ENCODE results near the gene SCAPER.
A peak's percentile ranks its signal among the peaks of the same experiment; 100 is the strongest.

SCAPER gene, protein sequence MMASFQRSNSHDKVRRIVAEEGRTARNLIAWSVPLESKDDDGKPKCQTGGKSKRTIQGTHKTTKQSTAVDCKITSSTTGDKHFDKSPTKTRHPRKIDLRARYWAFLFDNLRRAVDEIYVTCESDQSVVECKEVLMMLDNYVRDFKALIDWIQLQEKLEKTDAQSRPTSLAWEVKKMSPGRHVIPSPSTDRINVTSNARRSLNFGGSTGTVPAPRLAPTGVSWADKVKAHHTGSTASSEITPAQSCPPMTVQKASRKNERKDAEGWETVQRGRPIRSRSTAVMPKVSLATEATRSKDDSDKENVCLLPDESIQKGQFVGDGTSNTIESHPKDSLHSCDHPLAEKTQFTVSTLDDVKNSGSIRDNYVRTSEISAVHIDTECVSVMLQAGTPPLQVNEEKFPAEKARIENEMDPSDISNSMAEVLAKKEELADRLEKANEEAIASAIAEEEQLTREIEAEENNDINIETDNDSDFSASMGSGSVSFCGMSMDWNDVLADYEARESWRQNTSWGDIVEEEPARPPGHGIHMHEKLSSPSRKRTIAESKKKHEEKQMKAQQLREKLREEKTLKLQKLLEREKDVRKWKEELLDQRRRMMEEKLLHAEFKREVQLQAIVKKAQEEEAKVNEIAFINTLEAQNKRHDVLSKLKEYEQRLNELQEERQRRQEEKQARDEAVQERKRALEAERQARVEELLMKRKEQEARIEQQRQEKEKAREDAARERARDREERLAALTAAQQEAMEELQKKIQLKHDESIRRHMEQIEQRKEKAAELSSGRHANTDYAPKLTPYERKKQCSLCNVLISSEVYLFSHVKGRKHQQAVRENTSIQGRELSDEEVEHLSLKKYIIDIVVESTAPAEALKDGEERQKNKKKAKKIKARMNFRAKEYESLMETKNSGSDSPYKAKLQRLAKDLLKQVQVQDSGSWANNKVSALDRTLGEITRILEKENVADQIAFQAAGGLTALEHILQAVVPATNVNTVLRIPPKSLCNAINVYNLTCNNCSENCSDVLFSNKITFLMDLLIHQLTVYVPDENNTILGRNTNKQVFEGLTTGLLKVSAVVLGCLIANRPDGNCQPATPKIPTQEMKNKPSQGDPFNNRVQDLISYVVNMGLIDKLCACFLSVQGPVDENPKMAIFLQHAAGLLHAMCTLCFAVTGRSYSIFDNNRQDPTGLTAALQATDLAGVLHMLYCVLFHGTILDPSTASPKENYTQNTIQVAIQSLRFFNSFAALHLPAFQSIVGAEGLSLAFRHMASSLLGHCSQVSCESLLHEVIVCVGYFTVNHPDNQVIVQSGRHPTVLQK (N-terminal part only)

DNA sequence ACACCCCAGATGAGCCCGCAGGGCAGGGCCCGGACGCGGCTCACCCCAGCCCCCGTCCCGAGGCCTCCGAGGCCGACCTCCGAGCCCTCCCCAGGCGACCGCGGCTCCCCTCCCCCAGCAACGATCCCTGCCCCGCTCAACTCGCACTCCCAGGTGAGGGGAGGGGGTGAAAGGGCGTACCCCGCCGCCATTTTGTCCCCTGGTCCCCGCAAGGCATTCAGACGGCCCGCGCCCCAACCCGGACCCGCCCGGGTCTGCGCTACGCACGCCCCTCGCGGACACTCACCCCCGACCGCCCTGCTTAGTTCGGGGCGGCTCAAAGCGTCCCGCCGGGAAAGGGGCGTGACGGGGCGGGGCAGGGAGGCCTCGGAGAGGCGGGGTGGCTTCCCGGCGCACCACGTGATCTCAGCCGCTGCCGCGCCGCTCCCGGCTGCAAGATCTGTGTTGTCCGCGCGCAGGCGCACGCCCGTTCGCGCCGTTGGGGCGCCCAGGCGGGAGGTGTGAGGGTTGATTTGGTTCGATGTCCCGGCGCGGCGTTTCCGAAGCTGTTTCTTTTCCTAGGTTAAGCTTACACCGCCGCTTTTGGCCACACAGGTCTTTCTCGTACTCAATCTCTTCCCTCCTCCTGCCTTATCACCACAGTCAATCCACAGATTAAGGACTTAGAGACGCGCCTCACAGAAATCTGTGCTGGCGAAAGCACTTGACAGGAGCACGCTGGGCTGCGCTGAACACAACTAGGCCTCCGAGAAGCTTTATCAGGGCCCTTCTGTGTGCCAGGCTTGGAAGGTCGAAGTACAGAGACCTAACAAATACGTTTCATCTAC, at the start of gene SCAPER:
Gene SCAPER, minus strand, starts transcription at position 328 of the 827 bp plus-strand sequence. CDS start 21,523 bp downstream, outside the sequence.
- peak; percentile 80 to 98 (median 98) for DNase-seq

DNA sequence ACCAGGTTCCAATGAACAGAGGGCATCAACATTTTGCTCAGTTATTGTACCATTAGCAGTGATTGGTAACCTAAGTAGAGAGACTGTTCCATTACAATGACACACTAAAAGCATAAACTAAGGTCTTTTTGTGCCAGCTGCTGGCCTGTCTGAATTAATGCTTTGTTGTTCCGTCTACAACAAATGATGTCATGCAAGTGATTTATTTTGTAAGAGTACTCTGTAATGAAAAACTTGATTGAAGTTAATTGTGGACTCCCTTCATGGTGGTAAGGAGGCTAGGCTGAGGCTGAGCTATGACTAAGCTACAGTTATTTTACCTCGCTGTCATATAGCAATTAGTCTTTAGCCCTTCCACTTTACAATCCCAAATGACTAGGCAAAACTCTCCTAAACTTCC, 49.6 kb upstream of the SCAPER start:
- DNase-seq = peak in 1 of 3 experiments; percentile 27

DNA sequence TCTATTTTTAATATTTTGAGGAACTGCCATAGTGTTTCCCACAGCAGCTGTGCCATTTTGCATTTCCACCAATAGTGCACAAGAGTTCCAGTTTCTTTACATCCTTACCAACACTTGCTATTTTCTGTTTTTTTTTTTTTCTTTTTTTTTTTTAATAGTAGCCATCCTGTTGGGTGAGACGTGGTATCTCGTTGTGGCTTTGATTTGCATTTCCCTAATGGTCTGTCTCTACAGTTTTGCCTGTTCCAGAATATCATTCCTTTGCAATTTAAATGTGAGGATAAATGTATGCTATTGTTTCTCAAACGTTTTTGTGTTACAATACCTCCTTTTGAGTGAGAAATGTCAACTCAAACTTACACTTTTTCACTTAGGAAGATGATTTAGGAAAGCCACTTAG, 48.8 kb upstream of the SCAPER start:
- DNase-seq = no peak

DNA sequence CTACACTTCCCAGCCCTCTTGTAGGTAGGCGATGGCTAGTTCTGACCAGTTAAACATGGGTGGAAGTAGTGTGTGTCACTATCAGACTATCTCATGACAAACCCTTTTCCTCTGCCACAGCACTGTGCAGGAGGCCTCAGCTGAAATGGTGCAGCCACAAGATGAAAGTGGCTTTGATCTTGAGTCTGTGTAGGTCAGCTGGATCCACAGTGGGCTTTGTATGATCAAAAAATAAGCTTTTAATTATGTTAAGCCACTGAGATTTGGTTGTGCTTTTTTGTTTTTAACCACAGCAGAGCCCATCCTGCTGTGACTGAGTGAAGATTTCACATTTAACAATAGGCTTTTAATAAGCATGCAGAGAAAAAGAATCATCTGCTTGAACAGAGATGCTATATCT, 46.1 kb upstream of the SCAPER start:
- peak in 1 of 3 experiments; percentile 29 for DNase-seq

DNA sequence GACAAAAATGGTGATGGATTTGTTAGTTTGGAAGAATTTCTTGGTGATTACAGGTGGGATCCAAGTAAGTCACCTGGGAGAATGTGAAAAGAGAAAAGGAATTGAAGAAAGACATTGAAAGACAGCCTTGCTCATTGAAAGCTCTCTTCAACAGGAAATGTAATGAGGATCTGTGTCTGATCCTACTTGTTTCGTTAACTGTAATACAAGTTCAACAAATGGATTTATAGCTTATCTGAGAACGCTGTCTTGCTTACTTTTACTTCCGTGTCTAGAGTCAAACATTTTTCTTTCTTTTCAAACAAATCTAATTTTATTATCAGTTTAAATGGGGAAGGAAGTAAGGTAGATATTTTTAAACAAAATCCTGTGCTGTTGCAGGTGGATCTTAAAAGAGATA, 42.3 kb upstream of the SCAPER start:
- DNase-seq = no peak

DNA sequence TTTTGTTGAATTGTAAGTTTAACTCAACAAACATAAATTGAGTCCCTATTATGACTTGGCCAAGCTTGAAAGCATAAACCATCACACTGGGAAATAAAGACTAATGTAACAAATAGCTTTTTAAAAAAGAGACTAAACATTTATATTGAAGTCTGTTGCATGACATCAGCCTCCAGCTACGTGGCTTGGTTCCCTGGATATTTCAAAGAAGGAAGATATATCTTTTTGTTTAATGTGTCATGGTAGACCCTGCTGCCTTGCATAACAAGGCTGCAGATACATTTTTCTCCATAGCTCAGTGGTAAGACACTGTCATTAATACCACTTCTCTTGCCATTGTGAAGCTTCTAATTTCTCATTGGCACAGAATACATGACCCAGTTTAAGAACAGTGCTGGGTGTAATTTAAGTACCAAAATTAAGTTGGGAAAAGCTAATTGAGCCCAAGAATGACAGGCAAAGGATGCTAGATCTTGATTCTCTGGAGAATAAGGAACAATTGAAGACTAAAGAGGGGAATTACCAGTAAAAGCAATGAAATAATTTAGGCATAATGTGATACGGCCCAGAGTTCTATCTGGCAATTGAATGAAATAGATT, 40.5 kb upstream of the SCAPER start:
- no peak for DNase-seq

DNA sequence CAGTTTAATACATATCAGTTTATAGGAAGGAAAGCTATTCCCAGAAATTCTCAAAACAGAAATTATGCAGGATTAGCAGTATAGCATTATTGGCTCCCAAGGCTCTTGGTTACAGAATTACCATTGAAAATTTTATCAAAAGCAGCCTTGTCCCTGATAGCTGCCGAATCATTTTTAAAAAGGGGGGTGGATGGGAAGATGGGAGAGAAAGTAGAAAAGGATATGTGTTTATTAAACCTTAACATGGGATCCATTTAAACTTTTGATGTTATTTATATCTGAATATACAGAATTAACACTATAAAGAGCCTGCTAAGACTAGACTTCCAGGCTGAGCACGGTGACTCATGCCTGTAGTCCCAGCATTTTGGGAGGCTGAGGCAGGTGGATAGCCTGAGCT, 37.2 kb upstream of the SCAPER start:
- no peak for DNase-seq

DNA sequence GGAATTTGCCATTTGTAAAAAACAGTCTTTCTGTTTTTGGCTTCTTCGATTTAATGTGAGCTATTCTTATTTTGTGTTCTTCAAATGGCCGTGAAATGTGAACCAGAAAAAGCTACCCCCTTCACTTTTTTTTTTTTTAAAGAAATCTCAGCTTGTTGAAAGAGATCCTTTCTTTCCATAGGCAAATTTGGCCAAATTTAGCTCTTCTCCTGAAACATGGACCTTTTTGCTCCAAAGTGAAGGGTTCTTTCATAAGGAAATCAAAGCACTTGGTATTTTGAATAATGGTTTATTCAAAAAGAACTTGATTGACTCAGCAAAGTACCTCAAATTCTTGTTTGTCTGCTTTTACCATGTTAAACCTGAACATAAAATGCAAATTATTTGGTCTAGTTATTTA, 36.5 kb upstream of the SCAPER start:
- DNase-seq = no peak

DNA sequence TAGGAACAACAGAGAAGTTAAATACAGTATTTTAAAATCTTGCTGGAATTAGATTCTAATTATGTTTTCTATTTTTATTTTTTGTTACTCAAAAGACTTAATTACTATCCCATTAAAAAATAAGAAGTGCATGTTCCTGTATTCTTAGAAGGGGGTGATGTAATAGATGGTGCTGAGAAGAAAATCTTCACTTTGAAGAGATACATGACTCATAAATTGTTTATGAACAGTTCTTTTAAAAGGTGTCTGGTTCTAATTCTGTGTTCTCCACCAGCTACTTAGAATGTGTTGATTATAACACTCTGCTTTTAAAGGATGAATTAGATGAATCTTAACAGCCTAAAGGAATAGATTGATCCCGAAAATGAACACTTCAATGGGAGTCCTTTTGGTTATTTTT, 34.6 kb upstream of the SCAPER start:
- DNase-seq = no peak

DNA sequence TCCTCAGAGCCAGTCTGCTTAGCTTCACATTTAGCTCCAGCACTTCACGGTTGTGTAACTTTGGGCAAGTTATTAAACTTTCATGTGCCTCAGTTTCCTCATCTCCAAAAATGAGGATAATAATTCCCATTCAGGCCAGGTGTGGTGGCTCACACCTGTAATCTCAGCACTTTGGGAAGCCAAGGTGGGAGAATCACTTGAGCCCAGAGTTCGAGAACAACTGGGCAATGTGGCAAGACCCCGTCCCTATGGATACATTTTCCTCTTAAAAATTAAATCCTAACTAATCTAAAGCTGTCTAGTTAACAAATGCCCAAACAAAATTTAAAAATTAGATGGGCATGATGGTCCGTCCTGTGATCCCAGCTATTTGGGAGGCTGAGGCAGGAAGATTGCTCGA, 33.6 kb upstream of the SCAPER start:
- DNase-seq = no peak

DNA sequence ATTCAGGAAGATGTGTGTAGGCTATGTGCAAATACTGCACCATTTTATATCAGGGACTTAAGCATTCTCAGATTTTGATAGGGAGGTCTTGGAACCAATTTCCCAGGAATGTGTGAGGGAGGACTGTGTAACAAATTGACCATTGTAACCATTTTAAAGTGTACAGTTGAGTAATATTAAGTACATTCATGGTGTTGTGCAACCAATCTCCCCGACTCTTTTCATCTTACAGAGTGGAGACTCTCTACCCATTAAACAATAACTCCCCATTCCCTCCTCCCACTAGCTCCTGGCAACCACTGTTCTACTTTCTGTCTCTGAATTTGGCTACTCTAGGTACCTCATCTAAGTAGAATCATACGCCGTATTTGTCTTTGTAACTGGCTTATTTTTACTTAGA, 31.5 kb upstream of the SCAPER start:
- DNase-seq = no peak

DNA sequence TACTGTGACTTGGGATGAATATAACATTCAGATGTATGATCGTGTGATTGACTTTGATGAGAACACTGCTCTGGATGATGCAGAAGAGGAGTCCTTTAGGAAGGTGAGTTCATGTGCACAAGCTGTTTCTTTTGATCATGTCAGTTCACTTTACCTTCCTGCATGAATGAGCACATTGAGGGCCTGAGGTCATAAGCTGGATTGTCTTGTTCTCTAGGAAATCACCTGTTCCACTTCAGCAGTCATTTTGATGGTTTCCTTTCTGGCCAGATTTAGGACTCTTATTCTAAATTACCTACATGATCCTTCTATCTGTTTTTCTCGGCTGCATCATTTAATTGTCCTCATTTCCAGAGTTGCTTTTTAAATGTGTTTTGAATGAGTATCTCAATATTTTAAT, 30.5 kb upstream of the SCAPER start:
- peak in 2 of 3 experiments; percentile 16 to 71 for DNase-seq

DNA sequence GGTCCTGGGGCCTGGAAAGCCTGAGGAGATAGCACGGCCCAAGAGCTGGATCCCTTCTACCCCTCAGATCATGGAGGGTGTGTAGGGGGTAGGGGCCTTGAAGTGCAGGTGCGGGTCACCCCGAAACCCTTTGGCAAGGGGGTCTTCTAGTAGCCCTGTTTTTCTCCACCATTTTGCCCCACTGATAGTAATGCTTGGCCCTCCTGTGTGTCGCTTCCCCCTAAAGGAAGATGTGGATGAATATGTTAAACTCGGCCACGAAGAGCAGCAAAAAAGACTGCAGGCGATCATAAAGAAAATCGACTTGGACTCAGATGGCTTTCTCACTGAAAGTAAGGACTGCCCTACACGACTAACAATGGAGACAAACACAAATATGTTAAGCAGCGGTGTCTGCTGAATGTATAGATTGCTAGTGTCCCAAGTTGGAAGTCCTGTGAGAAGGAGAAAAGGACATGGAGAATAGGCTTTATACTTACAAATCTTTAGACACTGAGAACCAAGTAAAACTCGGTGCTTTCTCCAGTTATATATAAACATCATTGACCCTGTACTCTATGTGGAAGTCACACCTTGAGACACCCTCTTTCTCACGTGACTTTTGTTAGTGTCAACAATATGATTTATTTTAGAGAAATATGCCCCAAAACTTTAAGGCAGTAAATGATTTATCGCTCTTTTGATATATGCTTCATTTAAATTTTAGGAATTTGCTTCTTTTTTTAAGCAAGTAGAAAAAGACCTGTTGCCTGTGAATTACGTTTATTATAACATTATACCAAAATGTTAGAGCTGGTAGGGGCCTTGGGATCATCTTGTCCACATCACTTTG, 27.2 kb upstream of the SCAPER start:
- peak in 1 of 3 experiments; percentile 73 for DNase-seq

DNA sequence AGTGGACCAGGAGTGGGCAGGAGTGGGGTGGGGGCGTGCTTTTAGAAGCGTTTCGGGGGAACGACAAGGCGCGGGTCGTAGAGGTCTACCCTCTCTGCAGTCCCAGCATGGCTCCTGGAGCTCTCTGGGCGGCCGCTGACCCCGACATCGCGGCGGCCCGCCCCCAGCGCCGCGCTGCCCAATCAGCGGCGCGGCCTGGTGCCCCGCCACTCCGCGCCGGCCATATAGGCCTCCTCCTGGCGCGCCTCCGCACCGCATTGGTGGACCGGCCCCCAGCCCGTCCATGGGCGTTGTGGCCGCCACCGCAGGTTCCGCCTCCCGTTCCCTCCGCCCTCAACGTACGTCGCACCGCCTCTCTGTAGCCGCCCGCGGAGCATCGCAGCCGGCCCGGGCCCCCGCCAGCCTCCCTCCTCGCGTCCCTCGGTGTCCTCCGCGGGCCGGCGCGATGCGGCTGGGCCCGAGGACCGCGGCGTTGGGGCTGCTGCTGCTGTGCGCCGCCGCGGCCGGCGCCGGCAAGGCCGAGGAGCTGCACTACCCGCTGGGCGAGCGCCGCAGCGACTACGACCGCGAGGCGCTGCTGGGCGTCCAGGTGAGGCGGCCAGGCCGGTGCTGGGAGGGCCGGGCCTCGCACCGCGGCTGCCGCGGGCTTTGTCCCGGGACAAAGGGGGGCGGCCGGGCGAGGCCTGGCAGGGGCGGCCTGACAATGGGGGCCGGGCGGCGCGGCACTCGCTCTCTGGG, 26.4 kb upstream of the SCAPER start, which contains the start of gene RCN2:
Gene RCN2, plus strand, starts transcription at position 353 of the 738 bp plus-strand sequence. Its CDS starts 93 bp downstream, at position 446.
- DNase-seq = peak; percentile 92 to 99 (median 98)

DNA sequence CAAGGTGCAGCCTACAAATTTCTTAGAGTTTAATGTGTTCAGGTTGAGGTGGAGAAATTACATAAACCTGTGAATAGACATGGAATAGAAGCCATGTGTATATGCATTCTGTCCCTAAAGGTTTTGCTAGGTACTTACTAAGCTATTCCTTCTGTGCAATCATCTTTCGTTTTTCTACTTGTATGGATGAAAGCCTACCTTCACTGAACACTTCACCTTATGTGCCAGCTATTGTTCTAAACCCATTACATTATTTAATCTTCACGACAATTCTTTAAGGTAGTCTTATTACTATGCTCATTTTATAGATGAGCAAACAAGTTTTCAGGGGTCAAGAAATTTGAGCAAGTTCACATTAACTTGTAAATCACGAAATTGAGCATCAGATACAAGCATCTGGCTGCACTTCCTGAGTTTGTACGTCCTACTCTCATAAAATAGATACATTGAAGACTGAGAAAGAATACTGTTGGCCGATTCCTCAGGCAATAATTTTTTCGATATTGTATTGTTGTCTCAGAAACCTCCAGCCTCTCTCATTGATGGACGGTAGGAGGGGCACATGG, 25.8 kb upstream of the SCAPER start:
- DNase-seq = peak in 2 of 3 experiments; percentile 16 to 78

DNA sequence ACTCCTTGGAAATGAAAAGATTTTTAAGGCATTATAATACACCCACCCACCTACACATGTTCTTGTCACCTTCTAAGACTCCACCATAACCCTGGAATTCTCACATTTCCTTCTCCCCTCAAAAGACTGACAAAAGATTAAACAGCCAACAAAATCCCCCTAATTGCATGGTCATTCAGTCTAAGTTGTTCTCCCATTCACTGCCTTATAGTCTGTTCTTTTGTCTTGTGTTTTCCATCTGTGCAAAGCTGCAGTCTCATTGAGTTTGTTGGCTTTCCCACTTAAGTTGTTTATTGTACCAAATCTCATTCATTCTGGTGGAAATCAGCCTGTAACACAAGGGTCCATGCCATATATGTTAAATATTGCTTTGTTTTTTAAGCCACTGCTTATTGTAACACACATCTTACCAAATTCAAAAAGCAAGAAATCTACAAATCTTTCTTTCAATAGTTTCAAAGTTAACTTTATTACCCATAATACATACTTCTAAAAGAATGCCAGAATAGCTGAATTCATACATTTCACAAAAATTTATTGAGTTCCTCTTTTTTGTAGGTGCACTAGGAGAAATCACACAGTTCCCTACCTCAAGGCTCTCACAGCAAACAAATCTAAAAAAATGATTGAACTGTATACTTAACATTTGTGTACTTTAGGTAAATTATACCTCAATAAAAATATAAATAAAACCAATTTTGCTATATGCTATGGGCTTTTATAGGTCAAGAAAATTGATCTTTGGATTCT, 24.0 kb upstream of the SCAPER start:
- no peak for DNase-seq

DNA sequence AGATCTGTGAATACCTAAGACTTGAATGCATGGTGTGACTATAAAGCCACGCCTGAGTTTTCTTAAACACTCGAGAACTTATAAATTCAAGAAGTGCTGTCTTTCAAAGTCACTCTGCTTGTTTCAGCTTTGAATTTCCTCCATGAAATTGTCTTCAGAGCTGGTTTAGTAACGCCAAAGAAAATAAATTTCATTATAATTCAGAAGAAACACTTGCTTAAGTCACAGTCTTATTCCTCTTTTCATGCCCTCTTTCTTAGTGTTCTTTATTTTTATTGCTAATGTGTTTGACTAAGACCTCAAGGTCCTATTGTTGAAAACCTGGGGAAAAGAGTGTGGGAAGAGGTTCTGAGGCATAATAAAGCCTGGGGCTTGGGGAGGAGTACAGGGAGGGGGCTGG, 23.1 kb upstream of the SCAPER start:
- DNase-seq = no peak

DNA sequence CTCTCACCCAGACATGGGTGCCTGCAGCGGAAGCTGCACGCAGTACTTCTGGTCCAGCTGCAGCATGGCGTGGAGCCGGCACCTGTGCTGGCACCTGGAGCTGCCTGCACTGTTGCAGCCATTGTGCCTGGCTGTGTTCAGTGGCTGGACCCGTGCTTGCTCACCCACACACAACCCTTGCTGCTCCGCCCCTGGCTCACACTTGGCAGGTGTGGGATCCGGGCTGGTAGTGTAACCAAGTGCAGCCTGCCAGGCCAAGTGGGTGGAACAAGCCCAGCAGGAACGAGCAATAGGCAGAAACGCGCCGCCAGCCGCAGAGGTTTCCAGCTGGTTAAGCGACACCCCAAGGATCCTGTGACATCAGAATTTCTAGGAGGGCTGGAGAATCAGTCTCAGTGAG, 11.2 kb upstream of the SCAPER start:
- no peak for DNase-seq

DNA sequence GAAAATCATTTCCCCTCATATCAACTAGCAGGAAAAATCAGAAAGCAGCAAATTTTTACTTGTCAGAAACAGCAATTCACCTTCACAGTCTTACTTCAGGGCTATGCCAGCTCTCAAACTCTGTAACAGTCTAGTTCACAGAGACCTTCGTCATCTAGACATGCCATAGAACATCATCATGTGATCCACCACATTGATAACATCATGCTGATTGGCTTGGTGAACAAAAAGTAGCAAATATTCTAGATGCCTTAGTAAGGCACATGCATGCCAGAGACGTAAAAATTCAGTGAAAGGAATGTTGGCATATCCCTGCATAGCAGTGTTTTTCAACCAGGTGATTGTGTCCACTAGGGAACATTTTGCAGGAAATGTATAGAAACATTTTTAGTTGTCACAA, 8.6 kb upstream of the SCAPER start:
- no peak for DNase-seq
